KMS-11 (cell line): ENCODE measurements around the gene RBM24.

Experiments
- H2AFZ ChIP-seq: fragments of 200-600 bp; sonication (generic); 2 replicates; pipeline ENCODE4 v1.6.1; 2016; ENCODE audit warnings: antibody characterized with exemption, mixed run types, low read depth
- H3K27ac ChIP-seq: fragments of 200-600 bp; sonication (generic); 2 replicates; pipeline ENCODE4 v1.6.1; 2016; ENCODE audit warnings: mild to moderate bottlenecking, mixed run types
- H3K27me3 ChIP-seq: fragments of 200-600 bp; sonication (generic); 2 replicates; pipeline ENCODE4 v1.6.1; 2017; ENCODE audit warnings: mild to moderate bottlenecking, low read depth, mixed run types, moderate library complexity; ENCODE audit not compliant: insufficient read depth
- H3K36me3 ChIP-seq: fragments of 200-600 bp; sonication (generic); 2 replicates; pipeline ENCODE4 v1.6.1; 2017; ENCODE audit warnings: mild to moderate bottlenecking, mixed run types; ENCODE audit not compliant: insufficient read depth
- H3K4me1 ChIP-seq: fragments of 200-600 bp; sonication (generic); 2 replicates; pipeline ENCODE4 v1.6.1; 2016; ENCODE audit warnings: mild to moderate bottlenecking, low read depth, mixed run types; ENCODE audit not compliant: poor library complexity, severe bottlenecking
- H3K4me2 ChIP-seq: fragments of 200-600 bp; sonication (generic); 2 replicates; pipeline ENCODE4 v1.7.0; 2016; ENCODE audit warnings: mild to moderate bottlenecking, mixed run types
- H3K4me3 ChIP-seq: fragments of 200-600 bp; sonication (generic); IDR thresholded peaks from 2 replicates; pipeline ENCODE4 v1.6.1; 2017; ENCODE audit warnings: low read depth, low read length, mixed read lengths; ENCODE audit not compliant: insufficient read depth
- H3K79me2 ChIP-seq: fragments of 200-600 bp; sonication (generic); 2 replicates; pipeline ENCODE4 v1.6.1; 2016; ENCODE audit warnings: low read depth, mixed run types; ENCODE audit not compliant: insufficient read depth
- H3K9ac ChIP-seq: fragments of 200-600 bp; sonication (generic); 2 replicates; pipeline ENCODE4 v1.6.1; 2016; ENCODE audit warnings: mild to moderate bottlenecking, mixed run types
- H4K20me1 ChIP-seq: fragments of 200-600 bp; sonication (generic); 2 replicates; pipeline ENCODE4 v1.6.1; 2016; ENCODE audit warnings: mild to moderate bottlenecking, mixed run types; ENCODE audit not compliant: insufficient read depth
- CTCF ChIP-seq: fragments of 200-600 bp; sonication (generic); conservative IDR thresholded peaks from 2 replicates; pipeline ENCODE4 v1.6.1; 2017; ENCODE audit warnings: low read depth, mild to moderate bottlenecking, antibody characterized with exemption, low read length, moderate library complexity, mixed read lengths

The RBM24 gene

DNA sequence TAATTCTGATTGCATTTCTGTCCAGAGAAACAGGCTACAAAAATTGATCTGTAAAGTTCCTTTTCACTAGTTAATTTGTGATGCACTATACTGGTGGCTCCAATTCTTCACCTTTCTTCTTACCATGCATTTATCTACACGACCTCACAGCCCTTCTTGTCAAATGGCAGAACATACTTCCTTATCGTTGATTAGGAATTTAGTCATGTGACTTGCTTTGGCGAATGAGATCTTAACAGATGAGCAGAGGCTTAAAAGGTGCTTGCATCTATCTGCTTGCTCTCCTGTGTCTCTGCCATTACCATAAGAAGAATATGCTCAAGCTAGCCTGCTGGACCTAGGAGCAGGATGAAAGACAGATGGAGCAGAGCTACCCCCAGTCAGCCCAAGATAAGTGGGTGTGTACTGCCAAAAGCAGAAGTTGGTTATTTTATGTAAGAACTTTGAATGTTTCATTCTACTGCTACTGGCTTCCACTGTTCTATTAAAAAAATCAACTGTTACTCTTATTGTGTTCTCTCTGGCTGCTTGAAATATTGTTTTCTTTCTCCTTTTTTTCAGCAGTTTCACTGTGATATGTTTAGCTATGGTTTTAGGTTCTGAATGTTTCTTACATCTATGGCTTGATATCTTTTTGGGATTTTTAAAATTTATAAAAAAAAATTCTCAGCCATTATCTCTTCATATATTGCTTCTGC lies 40.2 kb upstream of the RBM24 start:
- H3K79me2 ChIP-seq, result no peaks in the 10 kb centered on the region
- no peak overlapping the region for H3K4me3 ChIP-seq
- H2AFZ ChIP-seq, result no peak overlapping the region
- H3K27ac ChIP-seq, result no peak overlapping the region
- no peaks in the 10 kb centered on the region for H3K36me3 ChIP-seq
- no peak overlapping the region for H3K9ac ChIP-seq
- no peaks in the 10 kb centered on the region for H3K27me3 ChIP-seq
- no peaks in the 10 kb centered on the region for H4K20me1 ChIP-seq
- H3K4me2 ChIP-seq, result no peak overlapping the region
- no peak for TF ChIP-seq CTCF
- no peaks in the 10 kb centered on the region for H3K4me1 ChIP-seq

- Histone ChIP-seq H3K79me2 (no peaks in the 10 kb centered on the region), H4K20me1 (no peaks in the 10 kb centered on the region), H3K27ac (no peak overlapping the region), H3K27me3 (no peaks in the 10 kb centered on the region), H3K36me3 (no peaks in the 10 kb centered on the region), H3K4me3 (no peak overlapping the region), H3K4me1 (no peaks in the 10 kb centered on the region), H3K4me2 (no peak overlapping the region), H2AFZ (no peak overlapping the region), H3K9ac (no peak overlapping the region)
- TF ChIP-seq CTCF, result no peak
These were observed 39.1 kb upstream of the RBM24 start for GRCh38 chr6:17242087-17242486.

DNA sequence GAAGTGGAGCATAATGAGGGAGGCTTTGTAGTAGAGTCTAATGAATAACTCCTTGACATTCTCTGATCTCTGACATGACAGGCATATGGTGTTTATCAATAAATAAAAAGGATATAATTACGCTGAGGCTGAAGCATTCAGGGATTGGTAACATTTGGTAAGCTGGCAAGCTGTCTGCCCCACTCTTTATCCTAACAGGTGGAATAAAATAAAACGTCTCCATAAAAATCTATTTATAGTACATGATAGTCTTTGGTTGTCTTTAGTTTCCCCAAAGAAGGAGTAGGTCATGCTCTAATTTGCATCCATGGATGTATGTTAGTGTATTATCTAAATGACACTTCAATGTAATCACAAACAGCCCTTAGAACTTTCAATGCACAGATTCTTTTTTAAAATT lies 30.9 kb upstream of the RBM24 start:
- no peak overlapping the region for H3K4me3 ChIP-seq
- H3K9ac ChIP-seq, result no peak overlapping the region
- no peaks in the 10 kb centered on the region for H3K79me2 ChIP-seq
- H4K20me1 ChIP-seq, result no peaks in the 10 kb centered on the region
- H3K4me1 ChIP-seq, result no peaks in the 10 kb centered on the region
- no peak overlapping the region for H3K27ac ChIP-seq
- no peaks in the 10 kb centered on the region for H3K36me3 ChIP-seq
- H3K4me2 ChIP-seq, result no peak overlapping the region
- H2AFZ ChIP-seq, result no peak overlapping the region
- H3K27me3 ChIP-seq, result no peaks in the 10 kb centered on the region
- TF ChIP-seq CTCF, result no peak

DNA sequence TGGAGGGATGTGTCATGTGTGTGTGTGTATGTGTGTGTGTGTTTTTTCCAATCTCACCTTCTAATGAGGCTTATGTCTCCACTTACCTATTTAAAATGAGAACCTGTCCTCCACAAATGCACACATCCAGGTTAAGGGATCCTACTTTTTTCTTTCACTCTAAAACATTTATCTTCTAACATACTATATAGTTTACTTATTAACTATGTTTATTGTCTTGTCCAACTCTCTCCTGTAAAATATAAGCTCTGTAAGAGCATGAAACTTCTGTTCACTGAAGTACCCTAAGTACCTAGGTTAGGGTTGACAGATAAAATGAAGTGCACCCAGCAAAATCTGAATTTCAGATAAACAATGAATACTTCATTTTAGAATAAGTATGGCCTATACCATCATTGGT lies 29.2 kb upstream of the RBM24 start:
- Histone ChIP-seq H2AFZ (no peak overlapping the region), H3K27ac (no peak overlapping the region), H3K4me1 (no peaks in the 10 kb centered on the region), H3K79me2 (no peaks in the 10 kb centered on the region), H3K27me3 (no peaks in the 10 kb centered on the region), H3K36me3 (no peaks in the 10 kb centered on the region), H3K4me2 (no peak overlapping the region), H3K9ac (no peak overlapping the region), H3K4me3 (no peak overlapping the region), H4K20me1 (no peaks in the 10 kb centered on the region)
- TF ChIP-seq CTCF, result no peak
